HL-60 (cell line): ENCODE results near the gene IZUMO2.

ENCODE experiments used
- DNase-seq, 2 experiments: peaks; one replicate each; pipeline ENCODE4 v3.0.0-alpha.2; 2010 to 2020; ENCODE audit warnings: low read depth in 1 of 2, low spot score in 1 of 2
- H3K27ac ChIP-seq: fragments of 250-450 bp; sonication (Bioruptor Pico); replicated peaks from 2 replicates; pipeline ENCODE4 v1.5.1; 2020; ENCODE audit warnings: mild to moderate bottlenecking, moderate library complexity
- H3K27me3 ChIP-seq: fragments of 250-450 bp; sonication (Bioruptor Pico); 2 replicates; pipeline ENCODE4 v1.5.1; 2021; ENCODE audit warnings: mild to moderate bottlenecking, moderate library complexity; ENCODE audit not compliant: insufficient read depth, poor library complexity, severe bottlenecking
- H3K4me3 ChIP-seq: replicated peaks from 2 replicates; pipeline ENCODE4 v1.5.1; 2011; ENCODE audit warnings: mild to moderate bottlenecking, control low read depth, low read length; ENCODE audit not compliant: insufficient read depth
- GABPA ChIP-seq: IDR thresholded peaks from 2 replicates; pipeline ENCODE4 v1.6.1; 2012; ENCODE audit warnings: low read depth
- POLR2AphosphoS5 ChIP-seq: IDR thresholded peaks from 2 replicates; pipeline ENCODE4 v1.6.1; 2012; ENCODE audit warnings: low read depth
- SPI1 ChIP-seq: IDR thresholded peaks from 2 replicates; pipeline ENCODE4 v1.6.1; 2012; ENCODE audit warnings: low read depth, mild to moderate bottlenecking, borderline replicate concordance
- TF ChIP-seq, protein P1 (sequence below): IDR thresholded peaks from 2 replicates; pipeline ENCODE4 v1.6.1; 2012; ENCODE audit warnings: low read depth; ENCODE audit not compliant: insufficient replicate concordance
- TF ChIP-seq, protein P2 (sequence below): IDR thresholded peaks from one replicate; pipeline ENCODE4 v1.5.1; 2011; ENCODE audit warnings: low read length, control low read depth, inconsistent platforms; ENCODE audit not compliant: insufficient read depth

IZUMO2 gene

DNA sequence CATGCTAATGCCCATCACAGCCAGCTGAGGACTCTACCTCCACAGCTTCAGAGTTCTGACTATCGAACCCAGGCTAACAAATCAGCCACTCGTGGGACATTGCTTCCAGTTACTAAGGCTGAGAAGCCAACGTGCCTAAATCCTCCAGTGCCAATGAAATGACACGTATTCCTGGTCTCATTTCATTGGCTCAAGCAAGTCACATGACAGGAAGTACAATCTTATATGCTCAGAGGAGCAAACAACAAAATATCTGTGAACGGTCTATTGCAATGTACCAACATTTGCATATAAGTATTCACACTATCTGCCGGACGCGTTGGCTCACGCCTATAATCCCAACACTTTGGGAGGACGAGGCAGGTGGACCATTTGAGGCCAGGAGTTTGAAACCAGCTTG is 12.8 kb upstream of the IZUMO2 start:
- TF ChIP-seq, protein P1, sequence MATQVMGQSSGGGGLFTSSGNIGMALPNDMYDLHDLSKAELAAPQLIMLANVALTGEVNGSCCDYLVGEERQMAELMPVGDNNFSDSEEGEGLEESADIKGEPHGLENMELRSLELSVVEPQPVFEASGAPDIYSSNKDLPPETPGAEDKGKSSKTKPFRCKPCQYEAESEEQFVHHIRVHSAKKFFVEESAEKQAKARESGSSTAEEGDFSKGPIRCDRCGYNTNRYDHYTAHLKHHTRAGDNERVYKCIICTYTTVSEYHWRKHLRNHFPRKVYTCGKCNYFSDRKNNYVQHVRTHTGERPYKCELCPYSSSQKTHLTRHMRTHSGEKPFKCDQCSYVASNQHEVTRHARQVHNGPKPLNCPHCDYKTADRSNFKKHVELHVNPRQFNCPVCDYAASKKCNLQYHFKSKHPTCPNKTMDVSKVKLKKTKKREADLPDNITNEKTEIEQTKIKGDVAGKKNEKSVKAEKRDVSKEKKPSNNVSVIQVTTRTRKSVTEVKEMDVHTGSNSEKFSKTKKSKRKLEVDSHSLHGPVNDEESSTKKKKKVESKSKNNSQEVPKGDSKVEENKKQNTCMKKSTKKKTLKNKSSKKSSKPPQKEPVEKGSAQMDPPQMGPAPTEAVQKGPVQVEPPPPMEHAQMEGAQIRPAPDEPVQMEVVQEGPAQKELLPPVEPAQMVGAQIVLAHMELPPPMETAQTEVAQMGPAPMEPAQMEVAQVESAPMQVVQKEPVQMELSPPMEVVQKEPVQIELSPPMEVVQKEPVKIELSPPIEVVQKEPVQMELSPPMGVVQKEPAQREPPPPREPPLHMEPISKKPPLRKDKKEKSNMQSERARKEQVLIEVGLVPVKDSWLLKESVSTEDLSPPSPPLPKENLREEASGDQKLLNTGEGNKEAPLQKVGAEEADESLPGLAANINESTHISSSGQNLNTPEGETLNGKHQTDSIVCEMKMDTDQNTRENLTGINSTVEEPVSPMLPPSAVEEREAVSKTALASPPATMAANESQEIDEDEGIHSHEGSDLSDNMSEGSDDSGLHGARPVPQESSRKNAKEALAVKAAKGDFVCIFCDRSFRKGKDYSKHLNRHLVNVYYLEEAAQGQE: no peak
- H3K4me3 ChIP-seq: no peak overlapping the region
- H3K27ac ChIP-seq: no peak overlapping the region
- H3K27me3 ChIP-seq: no peaks in the 10 kb centered on the region
- DNase-seq: no peak

DNA sequence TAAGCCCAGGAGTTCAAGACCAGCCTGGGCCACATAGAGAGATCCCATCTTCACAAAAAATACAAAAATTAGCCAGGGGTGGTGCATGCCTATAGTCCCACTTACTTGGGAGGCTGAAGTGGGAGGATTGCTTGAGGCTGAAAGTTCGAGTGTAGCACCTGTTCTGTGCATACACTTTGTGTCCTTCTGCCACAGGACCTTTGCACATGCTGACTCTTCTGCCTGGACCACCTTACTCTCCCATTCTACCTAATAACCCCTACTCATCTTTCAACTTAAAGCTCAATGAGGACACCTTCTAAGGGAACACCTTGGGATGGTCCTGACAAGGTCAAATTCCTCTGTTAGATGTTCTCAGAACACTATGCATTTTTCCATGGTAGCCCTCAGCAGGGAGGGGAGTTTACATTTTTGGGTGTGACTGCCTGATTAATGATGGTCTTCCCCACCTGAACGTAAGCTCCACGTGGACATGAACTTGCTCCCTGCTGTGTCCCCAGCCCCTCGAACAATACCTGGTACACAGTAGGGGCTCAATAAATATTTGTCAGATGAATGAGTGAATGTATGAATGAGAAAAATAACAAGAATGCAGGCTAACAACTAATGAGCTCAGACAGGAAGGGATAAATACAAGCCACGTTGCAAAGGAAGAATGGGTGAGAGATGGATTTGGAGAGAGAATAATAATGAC is 11.2 kb upstream of the IZUMO2 start:
- Histone ChIP-seq H3K27ac (no peak overlapping the region), H3K27me3 (no peaks in the 10 kb centered on the region), H3K4me3 (no peak overlapping the region)
- TF ChIP-seq SPI1 (no peak), POLR2AphosphoS5 (no peak), GABPA (no peak)
- TF ChIP-seq, protein P2, sequence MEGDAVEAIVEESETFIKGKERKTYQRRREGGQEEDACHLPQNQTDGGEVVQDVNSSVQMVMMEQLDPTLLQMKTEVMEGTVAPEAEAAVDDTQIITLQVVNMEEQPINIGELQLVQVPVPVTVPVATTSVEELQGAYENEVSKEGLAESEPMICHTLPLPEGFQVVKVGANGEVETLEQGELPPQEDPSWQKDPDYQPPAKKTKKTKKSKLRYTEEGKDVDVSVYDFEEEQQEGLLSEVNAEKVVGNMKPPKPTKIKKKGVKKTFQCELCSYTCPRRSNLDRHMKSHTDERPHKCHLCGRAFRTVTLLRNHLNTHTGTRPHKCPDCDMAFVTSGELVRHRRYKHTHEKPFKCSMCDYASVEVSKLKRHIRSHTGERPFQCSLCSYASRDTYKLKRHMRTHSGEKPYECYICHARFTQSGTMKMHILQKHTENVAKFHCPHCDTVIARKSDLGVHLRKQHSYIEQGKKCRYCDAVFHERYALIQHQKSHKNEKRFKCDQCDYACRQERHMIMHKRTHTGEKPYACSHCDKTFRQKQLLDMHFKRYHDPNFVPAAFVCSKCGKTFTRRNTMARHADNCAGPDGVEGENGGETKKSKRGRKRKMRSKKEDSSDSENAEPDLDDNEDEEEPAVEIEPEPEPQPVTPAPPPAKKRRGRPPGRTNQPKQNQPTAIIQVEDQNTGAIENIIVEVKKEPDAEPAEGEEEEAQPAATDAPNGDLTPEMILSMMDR: no peak
- TF ChIP-seq, protein P1: no peak
- no peak for DNase-seq

DNA sequence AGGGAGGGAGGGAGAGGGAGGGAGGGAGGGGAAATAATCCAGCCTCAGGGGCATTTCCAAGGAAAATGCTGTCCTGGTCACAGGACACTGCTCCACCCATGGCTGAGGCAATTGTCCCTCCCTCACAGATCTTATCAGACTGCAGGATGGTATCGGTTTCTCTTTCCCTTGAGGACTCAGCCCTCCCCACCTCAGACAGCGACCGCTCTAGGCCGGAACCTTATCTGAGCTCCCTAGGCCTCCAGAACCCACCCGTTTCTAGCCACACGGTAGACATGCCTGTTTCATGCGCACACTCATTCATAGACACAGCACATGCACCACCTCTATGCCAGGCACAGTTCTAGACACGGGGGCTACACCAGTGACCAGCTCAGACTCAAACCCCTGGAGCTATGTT is 10.0 kb upstream of the IZUMO2 start:
- DNase-seq: no peak
- Histone ChIP-seq H3K27ac (no peak overlapping the region), H3K4me3 (no peak overlapping the region), H3K27me3 (no peaks in the 10 kb centered on the region)
- TF ChIP-seq POLR2AphosphoS5: no peak
- TF ChIP-seq SPI1: no peak
- no peak for TF ChIP-seq GABPA
- TF ChIP-seq, protein P2: no peak
- TF ChIP-seq, protein P1: no peak

DNA sequence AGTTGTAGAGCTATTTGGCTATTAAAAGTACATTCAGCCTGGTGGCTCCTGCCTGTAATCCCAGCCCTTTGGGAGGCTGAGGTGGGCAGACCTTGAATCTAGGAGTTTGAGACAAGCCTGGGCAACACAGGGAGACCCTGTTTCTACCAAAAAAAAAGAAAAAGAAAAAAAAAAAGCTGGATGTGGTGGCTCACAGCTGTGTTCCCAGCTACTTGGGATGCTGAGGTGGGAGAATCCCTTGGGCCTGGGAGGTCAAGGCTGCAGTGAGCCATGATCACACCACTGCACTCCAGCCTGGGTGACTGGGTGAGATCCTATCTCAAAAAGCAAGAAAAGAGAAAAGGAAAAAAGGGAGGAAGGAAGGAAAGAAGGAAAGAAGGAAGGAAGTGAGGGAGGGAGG is 9.6 kb upstream of the IZUMO2 start:
- Histone ChIP-seq H3K27me3 (no peaks in the 10 kb centered on the region), H3K27ac (no peak overlapping the region), H3K4me3 (no peak overlapping the region)
- TF ChIP-seq SPI1 (no peak), POLR2AphosphoS5 (no peak), GABPA (no peak)
- TF ChIP-seq, protein P2: no peak
- TF ChIP-seq, protein P1: no peak
- no peak for DNase-seq
